Central memory CD8-positive, alpha-beta T cell (primary cell): ENCODE results near the gene ABCC1.
"Not testable (repeated sequence)": the region's sequence is repeated elsewhere in the genome, so short reads cannot be mapped to it uniquely, and the experiment has no call there.

ENCODE experiments used
- ATAC-seq: fragments of 150-1000 bp; cut with Tn5 transposase; replicated peaks from 2 replicates; pipeline ENCODE4 v1.10.0; 2022; ENCODE audit warnings: mild to moderate bottlenecking, moderate FRiP score, moderate number of reproducible peaks; ENCODE audit not compliant: poor library complexity, severe bottlenecking; ENCODE audit errors: extremely low read depth
- DNase-seq, 2 donors: peaks; one replicate each; pipeline ENCODE4 v3.0.0; 2021; ENCODE audit warnings: low spot score in 2 of 2
- H3K27ac Mint-ChIP-seq: one replicate; pipeline ENCODE4 v1.8.0; 2022; ENCODE audit warnings: low read depth, mild to moderate bottlenecking, moderate library complexity, mixed read lengths
- H3K27me3 Mint-ChIP-seq: one replicate; pipeline ENCODE4 v1.8.0; 2022; ENCODE audit warnings: mixed read lengths
- H3K36me3 Mint-ChIP-seq: one replicate; pipeline ENCODE4 v1.8.0; 2022; ENCODE audit warnings: mild to moderate bottlenecking, moderate library complexity, mixed read lengths; ENCODE audit not compliant: insufficient read depth
- H3K4me1 Mint-ChIP-seq: one replicate; pipeline ENCODE4 v1.8.0; 2022; ENCODE audit warnings: mixed read lengths
- H3K4me3 Mint-ChIP-seq: one replicate; pipeline ENCODE4 v1.8.0; 2022; ENCODE audit warnings: mild to moderate bottlenecking, moderate library complexity, mixed read lengths
- H3K9me3 Mint-ChIP-seq: one replicate; pipeline ENCODE4 v1.8.0; 2022; ENCODE audit warnings: mixed read lengths

The ABCC1 gene

DNA sequence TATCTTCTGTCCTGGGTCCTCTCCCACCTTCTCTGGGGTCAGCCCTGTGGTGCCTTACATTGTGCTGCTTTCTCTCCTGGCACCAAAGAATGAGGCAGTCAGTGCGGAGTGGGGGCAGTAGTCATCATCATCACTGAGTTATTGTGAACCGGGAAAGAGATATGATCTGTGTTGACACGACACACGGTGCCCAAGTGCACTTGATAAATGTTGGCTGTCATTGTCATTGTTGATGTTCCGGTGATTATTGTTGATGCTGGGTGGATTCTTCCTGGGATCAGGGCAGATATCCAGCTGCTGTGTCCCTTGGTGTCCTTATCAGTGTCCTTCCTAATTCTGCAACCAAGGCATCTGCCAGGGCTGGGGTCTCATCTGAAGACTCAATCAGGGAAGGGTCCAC is 152.2 kb downstream of the ABCC1 start:
- Mint-ChIP-seq H3K27me3 (no peaks in the 10 kb centered on the region), H3K27ac (no peak overlapping the region), H3K9me3 (no peaks in the 10 kb centered on the region), H3K4me3 (no peak overlapping the region), H3K4me1 (peaks cover 5% of the 10 kb centered on the region), H3K36me3 (peaks cover 36% of the 10 kb centered on the region)
- no peak for DNase-seq
- ATAC-seq, result no peak

DNA sequence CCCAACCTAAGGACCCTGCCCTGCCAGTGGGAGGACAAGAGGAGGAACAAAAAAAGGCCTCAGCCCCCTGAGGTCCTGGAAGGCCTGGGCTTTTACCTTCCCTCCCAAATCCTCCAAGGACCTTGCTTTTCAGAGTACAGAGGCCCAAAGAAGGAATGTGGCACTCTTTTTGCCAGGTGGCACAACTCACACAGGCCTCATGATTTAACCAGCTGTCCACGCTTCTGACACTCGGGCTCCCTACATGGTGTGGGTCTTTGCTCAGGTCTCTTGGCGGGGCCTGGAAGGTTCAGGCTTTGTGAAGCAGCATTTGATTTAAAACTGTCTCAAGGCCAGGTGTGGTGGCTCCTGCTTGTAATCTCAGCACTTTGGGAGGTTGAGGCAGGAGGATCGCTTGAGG is 153.3 kb downstream of the ABCC1 start:
- Mint-ChIP-seq H3K4me3 (no peak overlapping the region), H3K27ac (no peak overlapping the region), H3K4me1 (peaks cover 5% of the 10 kb centered on the region), H3K9me3 (no peaks in the 10 kb centered on the region), H3K27me3 (no peaks in the 10 kb centered on the region), H3K36me3 (peaks cover 36% of the 10 kb centered on the region)
- ATAC-seq (no peak), DNase-seq (no peak)

DNA sequence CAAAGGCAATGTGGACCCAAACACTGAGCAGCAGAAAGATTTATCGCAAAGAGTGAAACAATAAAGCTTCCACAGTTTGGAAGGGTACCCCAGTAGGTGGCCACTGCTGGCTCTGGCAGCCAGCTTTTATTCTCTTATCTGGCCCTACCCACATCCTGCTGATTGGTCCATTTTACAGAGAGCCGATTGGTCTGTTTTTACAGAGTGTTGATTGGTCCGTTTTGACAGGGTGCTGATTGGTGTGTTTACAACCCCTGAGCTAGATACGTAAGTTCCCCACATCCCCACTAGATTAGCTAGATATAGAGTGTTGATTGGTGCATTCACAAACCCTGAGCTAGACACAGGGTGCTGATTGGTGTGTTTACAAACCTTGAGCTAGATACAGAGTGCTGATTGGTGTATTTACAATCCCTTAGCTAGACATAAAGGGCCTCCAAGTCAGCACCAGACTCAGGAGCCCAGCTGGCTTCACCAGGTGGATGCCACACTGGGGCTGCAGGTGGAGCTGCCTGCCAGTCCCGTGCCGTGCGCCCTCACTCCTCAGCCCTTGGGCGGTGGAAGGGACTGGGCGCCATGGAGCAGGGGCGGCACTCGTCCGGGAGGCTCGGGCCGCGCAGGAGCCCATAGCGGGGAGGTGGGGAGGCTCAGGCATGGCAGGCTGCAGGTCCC is 154.9 kb downstream of the ABCC1 start:
- not testable (repeated sequence) for ATAC-seq, H3K9me3 Mint-ChIP-seq, H3K4me3 Mint-ChIP-seq, H3K27ac Mint-ChIP-seq, DNase-seq, H3K27me3 Mint-ChIP-seq, H3K4me1 Mint-ChIP-seq
- H3K36me3 Mint-ChIP-seq, result peaks cover 38% of the 10 kb centered on the region

DNA sequence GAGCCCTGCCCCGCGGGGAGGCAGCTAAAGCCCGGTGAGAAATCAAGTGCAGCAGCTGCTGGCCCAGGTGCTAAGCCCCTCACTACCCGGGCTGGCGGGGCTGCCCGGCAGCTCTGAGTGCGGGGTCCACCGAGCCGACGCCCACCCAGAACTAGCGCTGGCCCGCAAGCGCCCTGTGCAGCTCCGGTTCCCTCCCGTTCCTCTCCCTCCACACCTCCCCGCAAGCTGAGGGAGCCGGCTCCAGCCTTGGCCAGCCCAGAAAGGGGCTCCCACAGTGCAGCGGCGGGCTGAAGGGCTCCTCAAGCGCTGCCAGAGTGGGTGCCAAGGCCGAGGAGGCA is 155.4 kb downstream of the ABCC1 start:
- H3K4me1 Mint-ChIP-seq, H3K9me3 Mint-ChIP-seq, H3K4me3 Mint-ChIP-seq, DNase-seq, ATAC-seq, H3K27ac Mint-ChIP-seq, H3K27me3 Mint-ChIP-seq: not testable (repeated sequence)
- H3K36me3 Mint-ChIP-seq, result peaks cover 41% of the 10 kb centered on the region

DNA sequence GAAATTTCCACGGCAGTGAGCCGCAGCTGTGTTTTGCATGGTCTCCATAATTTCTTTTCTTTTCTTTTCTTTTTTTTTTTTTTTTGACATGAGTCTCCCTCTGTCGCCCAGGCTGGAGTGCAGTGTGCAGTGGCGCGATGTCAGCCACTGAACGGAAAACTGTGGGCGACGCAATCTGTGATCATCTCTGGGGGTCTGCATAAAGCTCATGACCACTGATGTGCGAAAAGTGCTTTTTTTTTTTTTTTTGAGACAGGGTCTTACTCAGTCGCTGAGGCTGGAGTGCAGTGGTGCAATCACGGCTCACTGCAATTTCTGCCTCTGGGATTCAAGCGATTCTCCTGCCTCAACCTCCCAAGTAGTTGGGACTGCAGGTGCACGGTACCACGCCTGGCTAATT is 156.2 kb downstream of the ABCC1 start:
- no peak for DNase-seq
- Mint-ChIP-seq H3K4me3 (no peak overlapping the region), H3K27ac (no peak overlapping the region), H3K36me3 (peaks cover 41% of the 10 kb centered on the region), H3K27me3 (no peaks in the 10 kb centered on the region), H3K4me1 (peaks cover 5% of the 10 kb centered on the region), H3K9me3 (no peaks in the 10 kb centered on the region)
- no peak for ATAC-seq

DNA sequence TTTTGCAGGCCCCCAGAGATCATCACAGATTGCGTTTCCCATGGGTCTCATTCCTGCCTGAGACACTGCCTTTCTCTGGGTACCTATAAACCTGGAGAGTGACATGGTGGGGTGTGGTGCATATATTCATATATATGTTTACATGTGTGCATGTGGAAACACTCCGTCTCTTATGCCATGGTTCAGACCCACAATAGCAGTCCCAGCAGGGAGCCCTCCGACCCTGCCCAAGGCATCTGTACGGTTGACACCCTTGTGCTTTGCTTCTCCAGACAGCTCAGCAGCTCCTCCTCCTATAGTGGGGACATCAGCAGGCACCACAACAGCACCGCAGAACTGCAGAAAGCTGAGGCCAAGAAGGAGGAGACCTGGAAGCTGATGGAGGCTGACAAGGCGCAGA is 157.1 kb downstream of the ABCC1 start:
- no peaks in the 10 kb centered on the region for H3K9me3 Mint-ChIP-seq
- no peak for ATAC-seq
- H3K27me3 Mint-ChIP-seq, result no peaks in the 10 kb centered on the region
- peaks cover 3% of the 10 kb centered on the region for H3K4me1 Mint-ChIP-seq
- no peak for DNase-seq
- H3K4me3 Mint-ChIP-seq, result no peak overlapping the region
- peaks cover 44% of the 10 kb centered on the region for H3K36me3 Mint-ChIP-seq
- no peak overlapping the region for H3K27ac Mint-ChIP-seq

DNA sequence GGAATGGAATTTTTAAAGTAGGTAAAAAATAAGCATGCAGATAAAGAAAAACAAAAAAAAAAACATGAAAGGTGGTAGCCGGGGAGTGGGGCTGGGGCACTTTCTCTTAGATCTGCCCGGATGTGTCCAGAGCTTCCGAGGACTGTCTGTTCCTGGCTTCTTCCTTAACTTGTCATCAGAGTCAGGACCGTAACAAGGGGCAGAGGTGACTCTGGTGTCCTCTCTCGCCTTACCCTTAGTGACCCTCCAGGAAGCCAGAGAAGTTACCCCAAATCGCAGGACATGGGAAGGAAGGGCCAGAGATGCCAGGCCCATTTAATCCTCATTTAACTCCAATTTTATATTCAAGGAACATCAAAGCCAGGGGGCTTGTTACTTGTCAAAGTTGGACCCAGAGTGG is 158.4 kb downstream of the ABCC1 start:
- H3K4me3 Mint-ChIP-seq, result no peak overlapping the region
- DNase-seq, result no peak
- ATAC-seq, result no peak
- no peaks in the 10 kb centered on the region for H3K4me1 Mint-ChIP-seq
- no peaks in the 10 kb centered on the region for H3K27me3 Mint-ChIP-seq
- H3K36me3 Mint-ChIP-seq, result peaks cover 52% of the 10 kb centered on the region
- no peak overlapping the region for H3K27ac Mint-ChIP-seq
- H3K9me3 Mint-ChIP-seq, result no peaks in the 10 kb centered on the region

DNA sequence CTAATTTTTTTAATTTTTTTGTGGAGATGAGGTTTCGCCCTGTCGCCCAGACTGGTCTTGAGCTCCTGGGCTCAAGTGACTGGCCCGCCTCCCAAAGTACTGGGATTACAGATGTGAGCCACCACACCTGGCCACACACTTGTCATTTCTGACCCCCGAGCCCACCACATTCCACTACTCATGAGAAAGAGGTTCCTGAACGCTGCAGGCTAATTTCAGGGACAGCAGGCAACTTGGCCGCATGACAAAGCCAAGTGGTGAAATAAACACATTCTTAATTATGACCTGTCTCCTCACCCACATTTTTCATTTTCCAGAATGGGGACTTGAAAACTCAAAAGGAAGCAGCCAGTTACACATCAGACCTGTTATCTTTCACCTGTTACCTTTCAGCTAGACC is 159.3 kb downstream of the ABCC1 start:
- H3K9me3 Mint-ChIP-seq, result no peaks in the 10 kb centered on the region
- no peaks in the 10 kb centered on the region for H3K27me3 Mint-ChIP-seq
- no peak overlapping the region for H3K4me3 Mint-ChIP-seq
- ATAC-seq (no peak), DNase-seq (no peak)
- H3K4me1 Mint-ChIP-seq, result no peaks in the 10 kb centered on the region
- peaks cover 47% of the 10 kb centered on the region for H3K36me3 Mint-ChIP-seq
- H3K27ac Mint-ChIP-seq, result no peak overlapping the region

DNA sequence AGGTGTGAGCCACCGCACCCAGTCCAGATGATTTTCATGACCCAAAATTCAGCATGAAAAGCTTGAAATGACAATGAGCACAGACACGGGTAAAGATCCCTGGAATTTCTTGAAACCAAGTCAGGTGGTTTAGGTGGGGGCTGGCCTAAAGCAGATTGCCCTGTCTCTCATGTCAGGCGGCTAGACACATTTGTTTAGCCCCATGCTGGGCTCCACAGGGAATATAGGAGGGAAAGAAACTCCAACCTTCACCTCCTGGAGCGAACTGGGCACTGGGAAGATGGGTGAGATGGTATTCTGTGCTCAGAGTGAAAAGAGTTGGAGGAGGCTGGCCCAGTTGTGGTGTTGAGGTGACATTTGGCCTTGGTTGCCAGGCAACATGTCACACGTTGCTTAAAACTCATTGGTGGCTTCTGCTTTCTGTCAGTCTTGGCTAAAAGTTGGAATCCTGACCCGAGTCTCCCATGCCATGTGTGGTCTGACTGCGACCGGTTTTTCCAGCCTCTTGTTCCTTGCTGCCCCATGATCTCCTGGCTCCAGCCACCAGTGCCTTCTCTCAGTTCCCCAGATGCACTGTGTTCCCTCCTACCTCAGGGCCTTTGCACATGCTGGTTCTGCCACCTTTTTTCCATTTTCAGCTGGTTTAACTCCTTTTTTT is 160.2 kb downstream of the ABCC1 start:
- Mint-ChIP-seq H3K9me3 (no peaks in the 10 kb centered on the region), H3K27me3 (no peaks in the 10 kb centered on the region), H3K4me3 (no peak overlapping the region), H3K4me1 (no peaks in the 10 kb centered on the region), H3K27ac (no peak overlapping the region), H3K36me3 (peaks cover 48% of the 10 kb centered on the region)
- DNase-seq (no peak), ATAC-seq (no peak)

DNA sequence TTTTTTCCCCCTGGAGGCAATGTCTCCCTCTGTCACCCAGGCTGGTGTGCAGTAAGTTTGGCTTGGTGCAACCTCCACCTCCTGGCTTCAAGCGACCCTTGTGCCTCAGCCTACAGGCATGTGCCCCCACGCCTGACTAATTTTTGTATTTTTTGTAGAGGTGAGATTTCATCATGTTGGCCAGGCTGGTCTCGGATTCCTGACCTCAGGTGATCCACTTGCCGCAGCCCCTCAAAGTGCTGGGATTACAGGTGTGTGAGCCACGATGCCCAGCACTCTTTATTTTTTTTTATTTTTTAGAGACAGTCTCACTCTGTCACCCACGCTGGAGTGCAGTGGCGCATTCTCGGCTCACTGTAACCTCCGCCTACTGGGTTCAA is 160.7 kb downstream of the ABCC1 start:
- H3K4me1 Mint-ChIP-seq, result no peaks in the 10 kb centered on the region
- H3K9me3 Mint-ChIP-seq, result no peaks in the 10 kb centered on the region
- no peak overlapping the region for H3K27ac Mint-ChIP-seq
- no peak overlapping the region for H3K4me3 Mint-ChIP-seq
- H3K27me3 Mint-ChIP-seq, result no peaks in the 10 kb centered on the region
- ATAC-seq (no peak), DNase-seq (no peak)
- H3K36me3 Mint-ChIP-seq, result peaks cover 50% of the 10 kb centered on the region

DNA sequence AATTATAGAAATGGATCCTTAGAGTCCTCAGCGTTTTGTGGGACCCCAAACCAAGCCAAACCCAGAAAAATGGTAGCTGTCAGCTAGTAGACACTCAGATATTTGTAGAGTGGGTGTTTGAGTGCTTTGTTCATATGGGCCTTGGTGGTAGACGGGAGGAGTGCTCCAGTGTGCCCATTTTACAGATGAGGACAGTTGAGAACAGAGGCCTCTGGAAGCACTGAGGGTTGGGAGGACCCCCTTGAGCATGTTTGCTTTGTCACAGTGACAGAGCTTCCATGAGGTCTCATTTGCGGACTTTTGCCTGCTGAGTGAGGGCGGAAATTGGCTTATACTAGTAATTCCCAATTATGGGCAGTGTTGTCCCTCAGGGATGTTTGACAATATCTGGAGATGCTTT is 162.2 kb downstream of the ABCC1 start:
- H3K27me3 Mint-ChIP-seq, result no peaks in the 10 kb centered on the region
- DNase-seq (no peak), ATAC-seq (no peak)
- H3K4me3 Mint-ChIP-seq, result no peak overlapping the region
- no peaks in the 10 kb centered on the region for H3K9me3 Mint-ChIP-seq
- no peak overlapping the region for H3K27ac Mint-ChIP-seq
- peaks cover 52% of the 10 kb centered on the region for H3K36me3 Mint-ChIP-seq
- H3K4me1 Mint-ChIP-seq, result no peaks in the 10 kb centered on the region

DNA sequence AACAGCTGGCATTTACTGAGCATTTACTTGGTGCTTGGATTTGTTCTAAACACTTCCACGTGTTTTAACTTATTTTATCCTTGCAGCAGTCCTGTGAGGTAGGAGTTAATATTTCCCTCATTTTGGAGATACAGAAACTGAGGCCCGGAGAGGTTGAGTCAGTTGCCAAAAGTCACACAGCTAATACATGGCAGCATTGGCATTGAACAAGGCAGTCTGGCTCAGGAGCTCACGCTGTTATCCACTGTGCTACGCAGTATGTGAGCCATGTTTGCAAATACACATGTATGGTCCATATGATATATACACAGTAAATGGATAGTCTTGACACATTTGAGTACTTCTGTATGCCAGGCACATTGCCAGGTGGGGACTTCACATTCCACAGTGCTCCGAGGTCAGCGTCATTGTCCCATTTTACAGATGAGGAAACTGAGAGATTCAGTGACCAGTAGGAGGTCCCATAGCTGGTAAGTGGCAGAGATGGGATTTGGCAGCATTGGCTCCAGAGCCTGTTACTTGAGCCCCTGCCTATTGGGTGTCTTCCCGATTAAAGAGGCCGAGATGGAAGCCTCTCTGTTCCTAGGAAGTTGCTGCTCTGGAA is 163.1 kb downstream of the ABCC1 start:
- Mint-ChIP-seq H3K27ac (no peak overlapping the region), H3K27me3 (no peaks in the 10 kb centered on the region), H3K36me3 (peaks cover 50% of the 10 kb centered on the region), H3K4me1 (no peaks in the 10 kb centered on the region), H3K9me3 (no peaks in the 10 kb centered on the region), H3K4me3 (no peak overlapping the region)
- no peak for ATAC-seq
- DNase-seq, result no peak

DNA sequence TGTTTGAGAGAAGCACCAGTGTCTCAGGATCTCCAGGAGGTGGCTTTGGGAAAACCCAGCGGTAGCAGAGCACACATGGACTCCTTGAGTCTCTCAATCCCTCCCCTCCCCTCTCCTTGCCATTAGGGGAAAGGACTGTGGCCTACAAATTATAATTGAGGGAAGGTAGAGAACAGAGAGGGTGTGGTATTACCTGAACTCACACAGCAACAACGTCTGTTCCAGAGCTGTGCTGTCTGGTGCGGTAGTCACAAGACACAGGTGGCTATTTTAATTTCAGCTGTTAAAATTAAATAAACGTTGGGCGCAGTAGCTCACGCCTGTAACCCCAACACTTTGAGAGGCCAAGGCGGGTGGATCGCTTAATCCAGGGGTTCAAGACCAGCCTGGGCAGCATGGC is 163.7 kb downstream of the ABCC1 start:
- ATAC-seq (no peak), DNase-seq (no peak)
- Mint-ChIP-seq H3K36me3 (peaks cover 53% of the 10 kb centered on the region), H3K4me3 (no peak overlapping the region), H3K9me3 (no peaks in the 10 kb centered on the region), H3K4me1 (no peaks in the 10 kb centered on the region), H3K27me3 (no peaks in the 10 kb centered on the region), H3K27ac (no peak overlapping the region)
